Upper lobe of left lung (tissue), 6 donors: ENCODE data around the gene PTPRN2. TPM values are rescaled to one million over a fixed set of nuclear protein-coding genes. Genes with fewer than 3 reads are reported as not detected.

Experiments used
- ATAC-seq, 2 donors: fragments of 200-7000 bp; cut with Tn5 transposase; one replicate each; pipeline ENCODE4 v1.9.1; 2022; ENCODE audit warnings: mild to moderate bottlenecking in 2 of 2, moderate library complexity in 2 of 2; ENCODE audit not compliant: low FRiP score in 2 of 2
- DNase-seq, 2 donors: peaks; one replicate each; pipeline ENCODE4 v3.0.0-alpha.2; 2019 to 2020
- H3K27ac ChIP-seq, 4 donors: fragments of 200-600 bp; sonication (generic); one replicate each; pipeline ENCODE4 v1.5.1; 2016 to 2019
- H3K27me3 ChIP-seq, 4 donors: fragments of 200-600 bp; sonication (generic); one replicate each; pipeline ENCODE4 v1.5.1; 2017 to 2019
- H3K36me3 ChIP-seq, 4 donors: fragments of 200-600 bp; sonication (generic); one replicate each; pipeline ENCODE4 v1.5.1; 2016 to 2019
- H3K4me1 ChIP-seq, 4 donors: fragments of 200-600 bp; sonication (generic); one replicate each; pipeline ENCODE4 v1.5.1; 2018 to 2019
- H3K4me3 ChIP-seq, 4 donors: fragments of 200-600 bp; sonication (generic); one replicate each; pipeline ENCODE4 v1.5.1; 2017 to 2019; ENCODE audit warnings: mild to moderate bottlenecking in 2 of 4, moderate library complexity in 1 of 4
- H3K9me3 ChIP-seq, 4 donors: fragments of 200-600 bp; sonication (generic); one replicate each; pipeline ENCODE4 v1.5.1; 2018 to 2019
- EP300 ChIP-seq, 4 donors: sonication (generic); formaldehyde crosslinking; IDR thresholded peaks; one replicate each; pipeline ENCODE4 v1.5.1; 2017; ENCODE audit warnings: antibody characterized with exemption in 4 of 4, control low read depth in 2 of 4
- POLR2A ChIP-seq, 4 donors: fragments of 450-650 bp; IDR thresholded peaks; one replicate each; pipeline ENCODE4 v1.5.1; 2016 to 2017; ENCODE audit warnings: antibody characterized with exemption in 4 of 4, mild to moderate bottlenecking in 2 of 4
- POLR2AphosphoS5 ChIP-seq, 2 donors: sonication (generic); formaldehyde crosslinking; IDR thresholded peaks; one replicate each; pipeline ENCODE4 v1.5.1; 2017; ENCODE audit warnings: antibody characterized with exemption in 2 of 2
- WGBS, 2 donors: methylation state at CpG; one replicate each; pipeline ENCODE4 v1.1.5; 2017 to 2018; 5-methylcytosine and 5-hydroxymethylcytosine counted together
- total RNA-seq, 6 donors: library from RNA; depleted of rRNA in 4 of 6; stranded (reverse); fragments of >200 nt in 4 of 6; gene quantifications; one replicate each; pipeline versions ENCODE4 v1.1.0 to v1.2.1, GENCODE V29; 2016 to 2021
- TF ChIP-seq, protein P1 (sequence below), 6 experiments: fragments of 450-650 bp in 4 of 6; fragments of 200-600 bp in 2 of 6; sonication (generic) in 2 of 6; IDR thresholded peaks; one replicate each; pipeline ENCODE4 v1.5.1; 2016 to 2019; ENCODE audit warnings: antibody characterized with exemption in 6 of 6
- donor health status: DM: no; HTN: no; CAD: no; lungs with moderate emphysema.
- donor health status: DM: no; HTN: yes; CAD: no; lungs with severe emphysema.

The PTPRN2 gene
- total RNA-seq, 6 donors from 2014 or later = 3.3 to 7.9 (median 5.2) TPM

DNA sequence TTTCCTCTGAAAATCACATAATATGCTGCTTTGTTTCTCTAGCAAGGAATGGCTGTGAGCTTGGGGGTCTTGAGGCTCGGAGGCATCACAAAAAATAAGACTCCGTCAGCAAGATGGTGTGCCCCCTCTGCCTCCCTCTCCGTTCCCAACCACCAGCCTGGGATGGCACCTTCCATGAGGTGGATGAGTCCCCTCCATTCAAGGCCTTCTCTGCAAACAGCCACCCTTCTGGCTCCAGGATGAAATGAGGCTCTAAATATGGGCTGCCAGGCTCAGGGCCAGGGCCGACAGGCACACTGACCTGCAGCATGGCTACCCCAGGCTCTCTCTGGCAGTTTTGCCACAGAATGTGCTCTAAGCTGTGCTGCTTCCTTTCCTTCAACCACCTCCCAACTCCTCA lies 521.5 kb downstream of the PTPRN2 start:
- ATAC-seq (no peak), DNase-seq (no peak)
- no peaks in the 10 kb centered on the region for H3K27me3 ChIP-seq
- TF ChIP-seq EP300 (IDR thresholded peaks at IDR 0.05) = no peak
- no peak overlapping the region for H3K27ac ChIP-seq
- no peaks in the 10 kb centered on the region for H3K36me3 ChIP-seq
- H3K4me1 ChIP-seq = no peaks in the 10 kb centered on the region
- WGBS, 2 donors = 88 to 90% methylated on average over 4 of the region's 4 CpGs
- H3K9me3 ChIP-seq = peaks cover 0 to under 1% (median 0%) of the 10 kb centered on the region in 4 donors
- H3K4me3 ChIP-seq = no peak overlapping the region

DNA sequence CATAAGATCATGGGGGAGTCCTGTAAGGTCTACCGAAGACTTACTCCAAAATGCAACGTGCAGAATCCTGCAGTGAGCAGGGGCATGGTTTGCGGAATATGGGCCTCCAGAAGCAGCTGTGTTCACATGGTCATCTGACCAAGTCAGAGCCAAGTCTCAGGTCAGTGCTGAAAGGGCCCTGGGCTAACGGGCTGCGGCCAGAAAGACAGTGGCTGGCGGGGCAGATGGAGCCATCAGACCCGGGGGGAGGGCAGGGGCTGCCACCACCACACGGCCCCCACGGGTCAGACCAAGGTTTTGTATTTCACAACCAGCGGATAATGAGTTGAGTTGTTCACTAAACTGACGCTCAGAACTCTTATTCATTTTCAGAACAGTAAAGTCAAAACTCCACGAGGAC lies 522.3 kb downstream of the PTPRN2 start:
- no peaks in the 10 kb centered on the region for H3K27me3 ChIP-seq
- no peak for ATAC-seq
- H3K4me1 ChIP-seq = no peaks in the 10 kb centered on the region
- H3K9me3 ChIP-seq = peaks cover 0 to 2% (median 0%) of the 10 kb centered on the region in 4 donors
- WGBS, 2 donors = 81 to 84% methylated on average over 9 to 12 of the region's 12 CpGs
- no peaks in the 10 kb centered on the region for H3K36me3 ChIP-seq
- H3K27ac ChIP-seq = no peak overlapping the region
- TF ChIP-seq, protein P1, sequence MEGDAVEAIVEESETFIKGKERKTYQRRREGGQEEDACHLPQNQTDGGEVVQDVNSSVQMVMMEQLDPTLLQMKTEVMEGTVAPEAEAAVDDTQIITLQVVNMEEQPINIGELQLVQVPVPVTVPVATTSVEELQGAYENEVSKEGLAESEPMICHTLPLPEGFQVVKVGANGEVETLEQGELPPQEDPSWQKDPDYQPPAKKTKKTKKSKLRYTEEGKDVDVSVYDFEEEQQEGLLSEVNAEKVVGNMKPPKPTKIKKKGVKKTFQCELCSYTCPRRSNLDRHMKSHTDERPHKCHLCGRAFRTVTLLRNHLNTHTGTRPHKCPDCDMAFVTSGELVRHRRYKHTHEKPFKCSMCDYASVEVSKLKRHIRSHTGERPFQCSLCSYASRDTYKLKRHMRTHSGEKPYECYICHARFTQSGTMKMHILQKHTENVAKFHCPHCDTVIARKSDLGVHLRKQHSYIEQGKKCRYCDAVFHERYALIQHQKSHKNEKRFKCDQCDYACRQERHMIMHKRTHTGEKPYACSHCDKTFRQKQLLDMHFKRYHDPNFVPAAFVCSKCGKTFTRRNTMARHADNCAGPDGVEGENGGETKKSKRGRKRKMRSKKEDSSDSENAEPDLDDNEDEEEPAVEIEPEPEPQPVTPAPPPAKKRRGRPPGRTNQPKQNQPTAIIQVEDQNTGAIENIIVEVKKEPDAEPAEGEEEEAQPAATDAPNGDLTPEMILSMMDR (IDR thresholded peaks at IDR 0.05) = no peak
- TF ChIP-seq EP300 (IDR thresholded peaks at IDR 0.05) (no peak), POLR2A (IDR thresholded peaks at IDR 0.05) (no peak), POLR2AphosphoS5 (IDR thresholded peaks at IDR 0.05) (no peak)
- DNase-seq = no peak
- no peak overlapping the region for H3K4me3 ChIP-seq

DNA sequence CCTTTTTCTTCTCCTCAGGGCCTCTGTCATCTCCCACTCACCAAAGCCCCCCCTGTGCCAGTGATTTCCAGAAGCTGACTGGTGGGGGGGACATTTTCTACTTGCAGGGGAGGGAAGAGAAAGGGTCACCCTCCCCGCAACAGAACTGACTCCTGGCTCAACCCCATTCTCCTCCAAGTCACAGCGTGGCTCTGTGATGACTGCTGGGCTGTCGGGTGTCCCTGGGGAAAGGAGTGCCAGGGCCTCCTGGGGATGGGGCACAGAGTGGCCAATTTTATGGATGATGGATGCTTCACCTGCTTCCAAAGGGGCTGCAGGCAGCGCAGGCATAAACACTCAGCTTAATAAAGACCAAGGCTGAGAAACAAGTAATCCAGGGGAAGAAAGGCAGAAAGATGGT lies 523.0 kb downstream of the PTPRN2 start:
- no peak for ATAC-seq
- Histone ChIP-seq H3K9me3 (peaks cover 0 to 2% (median 0%) of the 10 kb centered on the region in 4 donors), H3K36me3 (no peaks in the 10 kb centered on the region), H3K27ac (no peak overlapping the region), H3K27me3 (no peaks in the 10 kb centered on the region), H3K4me3 (no peak overlapping the region), H3K4me1 (no peaks in the 10 kb centered on the region)
- TF ChIP-seq, protein P1 (IDR thresholded peaks at IDR 0.05) = no peak
- TF ChIP-seq POLR2AphosphoS5 (IDR thresholded peaks at IDR 0.05) (no peak), EP300 (IDR thresholded peaks at IDR 0.05) (no peak), POLR2A (IDR thresholded peaks at IDR 0.05) (no peak)
- no peak for DNase-seq
- 61 to 88% methylated on average over 4 of the region's 4 CpGs for WGBS, 2 donors

DNA sequence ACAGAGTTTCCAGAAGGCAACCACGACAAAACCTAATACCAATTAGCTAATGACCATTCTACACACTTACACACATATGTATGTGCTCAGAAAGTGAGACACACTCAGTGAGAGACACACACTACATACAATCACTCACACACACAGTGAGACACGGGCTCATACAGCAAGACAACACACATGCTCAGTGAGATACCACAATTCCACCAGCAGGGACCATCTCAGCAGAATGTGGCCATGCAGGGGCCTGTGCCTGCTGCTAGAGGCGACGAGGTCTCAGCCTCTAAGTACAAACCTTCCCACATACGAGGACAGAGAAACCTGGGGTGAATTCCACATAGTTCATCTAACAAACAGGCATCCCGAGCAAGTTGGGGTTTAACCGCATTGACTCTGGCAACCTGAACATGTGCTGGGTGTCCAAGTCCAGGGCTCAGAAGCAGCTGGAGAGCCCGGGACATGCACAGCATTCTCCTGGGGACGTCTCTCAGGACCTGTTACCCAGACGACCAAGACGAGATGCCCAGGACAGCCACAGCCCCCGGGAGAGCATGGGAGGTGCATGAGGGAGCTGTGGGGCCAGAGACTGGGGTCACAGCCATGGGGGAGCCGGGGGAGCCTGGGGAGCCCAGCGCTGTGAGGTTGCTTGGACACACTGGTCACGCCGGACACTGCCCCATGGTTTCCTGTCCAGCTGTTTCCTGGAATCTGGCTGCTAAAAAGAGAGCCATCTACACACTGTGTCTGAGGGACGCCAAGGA lies 523.6 kb downstream of the PTPRN2 start:
- TF ChIP-seq, protein P1 (IDR thresholded peaks at IDR 0.05) = no peak
- no peak for TF ChIP-seq EP300 (IDR thresholded peaks at IDR 0.05)
- no peak for TF ChIP-seq POLR2A (IDR thresholded peaks at IDR 0.05)
- Histone ChIP-seq H3K36me3 (no peaks in the 10 kb centered on the region), H3K4me3 (no peak overlapping the region), H3K27ac (no peak overlapping the region), H3K4me1 (no peaks in the 10 kb centered on the region), H3K9me3 (peaks cover 0 to 2% (median 0%) of the 10 kb centered on the region in 4 donors), H3K27me3 (no peaks in the 10 kb centered on the region)
- ATAC-seq = no peak
- WGBS, 2 donors = 56 to 67% methylated on average over 10 to 15 of the region's 17 CpGs
- DNase-seq = no peak

DNA sequence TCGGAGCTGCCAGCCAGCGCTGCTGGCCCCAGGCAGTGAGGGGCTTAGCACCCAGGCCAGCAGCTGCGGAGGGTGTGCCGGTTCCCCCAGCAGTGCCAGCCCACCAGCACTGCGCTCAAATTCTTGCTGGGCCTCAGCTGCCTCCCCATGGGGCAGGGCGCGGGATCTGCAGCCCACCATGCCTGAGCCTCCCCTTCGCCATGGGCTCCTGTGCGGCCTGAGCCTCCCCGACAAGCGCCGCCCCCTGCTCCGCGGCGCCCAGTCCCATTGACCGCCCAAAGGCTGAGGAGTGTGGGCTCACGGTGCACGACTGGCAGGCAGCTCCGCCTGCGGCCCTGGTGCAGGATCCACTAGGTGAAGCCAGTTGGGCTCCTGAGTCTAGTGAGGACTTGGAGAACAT lies 525.0 kb downstream of the PTPRN2 start:
- Histone ChIP-seq H3K36me3 (no peaks in the 10 kb centered on the region), H3K4me1 (no peaks in the 10 kb centered on the region), H3K27me3 (no peaks in the 10 kb centered on the region), H3K9me3 (peaks cover 0 to 2% (median 0%) of the 10 kb centered on the region in 4 donors), H3K27ac (no peak overlapping the region), H3K4me3 (no peak overlapping the region)
- ATAC-seq (no peak), DNase-seq (no peak)
- TF ChIP-seq POLR2A (IDR thresholded peaks at IDR 0.05) = no peak
- TF ChIP-seq, protein P1 (IDR thresholded peaks at IDR 0.05) = no peak
- no peak for TF ChIP-seq EP300 (IDR thresholded peaks at IDR 0.05)
- no peak for TF ChIP-seq POLR2AphosphoS5 (IDR thresholded peaks at IDR 0.05)
- WGBS, 2 donors = 92 to 93% methylated on average over 6 to 12 of the region's 20 CpGs
